ENCODE measurements around the gene TBXAS1.

DNA sequence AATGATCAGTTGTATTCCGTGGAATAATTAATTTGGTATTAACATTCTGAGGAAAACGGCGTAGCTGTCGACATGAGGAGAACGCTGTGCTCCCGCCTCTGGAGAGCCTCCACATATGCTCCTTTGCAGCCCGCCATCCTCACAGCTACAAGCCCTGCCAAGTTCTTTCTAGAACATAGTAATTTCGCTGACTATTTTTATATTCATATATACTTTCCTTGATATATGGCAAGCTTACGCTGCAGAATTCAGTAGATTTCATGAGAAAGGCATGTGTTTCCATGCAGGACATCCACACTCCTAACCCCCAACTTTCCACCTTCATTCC lies 45.2 kb downstream of the TBXAS1 start:
- no peak for TF ChIP-seq EZH2 (IDR thresholded peaks at IDR 0.05; ENCODE audit: low read depth)
- TF ChIP-seq, protein P1, sequence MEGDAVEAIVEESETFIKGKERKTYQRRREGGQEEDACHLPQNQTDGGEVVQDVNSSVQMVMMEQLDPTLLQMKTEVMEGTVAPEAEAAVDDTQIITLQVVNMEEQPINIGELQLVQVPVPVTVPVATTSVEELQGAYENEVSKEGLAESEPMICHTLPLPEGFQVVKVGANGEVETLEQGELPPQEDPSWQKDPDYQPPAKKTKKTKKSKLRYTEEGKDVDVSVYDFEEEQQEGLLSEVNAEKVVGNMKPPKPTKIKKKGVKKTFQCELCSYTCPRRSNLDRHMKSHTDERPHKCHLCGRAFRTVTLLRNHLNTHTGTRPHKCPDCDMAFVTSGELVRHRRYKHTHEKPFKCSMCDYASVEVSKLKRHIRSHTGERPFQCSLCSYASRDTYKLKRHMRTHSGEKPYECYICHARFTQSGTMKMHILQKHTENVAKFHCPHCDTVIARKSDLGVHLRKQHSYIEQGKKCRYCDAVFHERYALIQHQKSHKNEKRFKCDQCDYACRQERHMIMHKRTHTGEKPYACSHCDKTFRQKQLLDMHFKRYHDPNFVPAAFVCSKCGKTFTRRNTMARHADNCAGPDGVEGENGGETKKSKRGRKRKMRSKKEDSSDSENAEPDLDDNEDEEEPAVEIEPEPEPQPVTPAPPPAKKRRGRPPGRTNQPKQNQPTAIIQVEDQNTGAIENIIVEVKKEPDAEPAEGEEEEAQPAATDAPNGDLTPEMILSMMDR (conservative IDR thresholded peaks at IDR 0.05) = no peak
